ENCODE results near the gene RBMS3.

The RBMS3 gene

GRCh38 chr3:29612536-29612935, 331.7 kb downstream of the RBMS3 start:
- Histone ChIP-seq H3K9me3 (ENCODE audit: control insufficient read depth, low read length) (no peaks in the 10 kb centered on the region), H3K9ac (ENCODE audit: low read length) (no peak overlapping the region), H3K36me3 (ENCODE audit: control insufficient read depth, insufficient read depth, low read length) (no peaks in the 10 kb centered on the region), H3K4me3 (ENCODE audit: low read length) (no peak overlapping the region), H3K4me1 (ENCODE audit: control insufficient read depth, insufficient read depth, low read length) (no peaks in the 10 kb centered on the region), H3K27me3 (ENCODE audit: control insufficient read depth, insufficient read depth, low read length) (no peaks in the 10 kb centered on the region)

DNA sequence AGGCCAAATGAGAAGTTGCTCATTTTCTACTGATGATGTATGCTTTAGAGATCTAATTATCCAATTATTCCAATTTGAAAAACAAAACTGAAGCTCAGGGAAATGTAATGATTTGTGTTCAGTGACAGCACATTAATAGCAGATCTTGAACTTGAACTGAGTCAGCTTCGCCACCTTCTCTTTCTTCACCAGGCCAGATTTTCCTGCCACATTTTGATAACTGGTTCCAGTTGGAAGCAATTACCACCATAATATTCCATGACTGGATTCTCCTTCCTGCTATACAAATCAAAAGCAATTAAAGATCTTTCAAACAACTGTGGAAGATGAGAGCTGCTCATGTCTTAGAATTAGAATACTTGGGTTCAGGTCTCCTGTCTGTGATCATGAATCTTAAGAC, 334.1 kb downstream of the RBMS3 start:
- H3K4me1 ChIP-seq (ENCODE audit: control insufficient read depth, insufficient read depth, low read length), result no peaks in the 10 kb centered on the region
- no peaks in the 10 kb centered on the region for H3K27me3 ChIP-seq (ENCODE audit: control insufficient read depth, insufficient read depth, low read length)
- H3K36me3 ChIP-seq (ENCODE audit: control insufficient read depth, insufficient read depth, low read length), result no peaks in the 10 kb centered on the region
- no peak overlapping the region for H3K4me3 ChIP-seq (ENCODE audit: low read length)
- H3K9ac ChIP-seq (ENCODE audit: low read length), result no peak overlapping the region
- no peaks in the 10 kb centered on the region for H3K9me3 ChIP-seq (ENCODE audit: control insufficient read depth, low read length)

DNA sequence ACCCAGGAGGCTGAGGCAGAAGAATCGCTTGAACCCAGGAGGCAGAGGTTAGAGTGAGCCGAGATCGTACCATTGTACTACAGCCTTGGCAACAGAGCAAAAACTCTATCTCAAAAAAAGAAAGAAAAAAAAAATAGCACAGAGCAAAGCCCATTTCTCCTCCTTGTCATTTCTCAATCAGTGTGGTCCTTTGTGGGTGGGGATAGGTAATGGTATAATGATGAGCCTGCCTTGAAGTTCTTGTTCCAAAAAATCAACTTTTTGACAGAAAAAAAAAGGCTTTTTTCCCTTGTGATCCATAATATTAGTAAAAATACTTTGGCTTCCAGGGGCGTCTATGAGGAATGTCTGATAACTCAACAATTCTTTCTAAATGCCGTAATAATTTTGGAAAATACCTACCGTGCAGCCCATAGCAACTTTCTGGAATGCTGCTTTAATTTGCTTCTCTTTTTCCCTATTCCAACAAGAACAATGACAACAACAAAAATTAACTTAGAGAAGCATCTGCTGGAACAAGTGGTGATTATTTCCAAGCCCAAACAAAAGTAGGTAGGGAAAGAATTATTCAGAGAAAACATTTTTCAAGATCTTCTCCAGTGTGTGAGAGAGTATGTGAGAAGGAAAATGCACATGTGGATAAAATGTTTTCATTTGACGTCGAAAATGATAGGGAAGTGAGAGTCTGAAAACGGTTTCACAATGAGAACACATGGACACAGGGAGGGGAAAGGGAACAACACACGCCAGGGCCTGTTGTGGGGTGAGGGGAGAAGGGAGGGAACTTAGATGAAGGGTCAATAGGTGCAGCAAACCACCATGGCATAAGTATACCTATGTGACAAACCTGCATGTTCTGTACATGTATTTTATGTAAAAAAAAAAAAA, 337.8 kb downstream of the RBMS3 start:
- H3K9ac ChIP-seq (ENCODE audit: low read length), result no peak overlapping the region
- H3K4me1 ChIP-seq (ENCODE audit: control insufficient read depth, insufficient read depth, low read length), result no peaks in the 10 kb centered on the region
- no peaks in the 10 kb centered on the region for H3K27me3 ChIP-seq (ENCODE audit: control insufficient read depth, insufficient read depth, low read length)
- no peaks in the 10 kb centered on the region for H3K9me3 ChIP-seq (ENCODE audit: control insufficient read depth, low read length)
- H3K4me3 ChIP-seq (ENCODE audit: low read length), result no peak overlapping the region
- H3K36me3 ChIP-seq (ENCODE audit: control insufficient read depth, insufficient read depth, low read length), result no peaks in the 10 kb centered on the region

DNA sequence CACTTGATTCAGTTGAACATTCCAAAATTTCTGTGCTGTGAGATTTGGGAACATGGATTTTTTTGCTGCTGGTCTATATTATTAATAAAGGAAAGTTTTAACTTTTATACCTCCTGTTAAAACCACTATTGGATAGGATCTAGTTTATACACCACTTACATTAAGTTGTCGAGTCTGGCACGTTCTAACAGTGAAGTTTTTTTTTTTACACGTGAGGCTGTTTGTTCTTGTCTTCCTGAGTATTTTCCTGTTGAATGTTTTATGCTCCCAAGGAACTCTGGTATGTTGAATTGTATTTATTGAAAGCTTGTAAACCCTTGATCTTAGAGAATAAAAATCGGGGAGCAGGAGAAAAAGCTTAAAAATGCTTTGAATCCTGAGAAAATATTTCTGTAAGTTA, 338.8 kb downstream of the RBMS3 start:
- no peaks in the 10 kb centered on the region for H3K4me1 ChIP-seq (ENCODE audit: control insufficient read depth, insufficient read depth, low read length)
- H3K27me3 ChIP-seq (ENCODE audit: control insufficient read depth, insufficient read depth, low read length), result no peaks in the 10 kb centered on the region
- no peak overlapping the region for H3K9ac ChIP-seq (ENCODE audit: low read length)
- H3K4me3 ChIP-seq (ENCODE audit: low read length), result no peak overlapping the region
- no peaks in the 10 kb centered on the region for H3K36me3 ChIP-seq (ENCODE audit: control insufficient read depth, insufficient read depth, low read length)
- no peaks in the 10 kb centered on the region for H3K9me3 ChIP-seq (ENCODE audit: control insufficient read depth, low read length)

DNA sequence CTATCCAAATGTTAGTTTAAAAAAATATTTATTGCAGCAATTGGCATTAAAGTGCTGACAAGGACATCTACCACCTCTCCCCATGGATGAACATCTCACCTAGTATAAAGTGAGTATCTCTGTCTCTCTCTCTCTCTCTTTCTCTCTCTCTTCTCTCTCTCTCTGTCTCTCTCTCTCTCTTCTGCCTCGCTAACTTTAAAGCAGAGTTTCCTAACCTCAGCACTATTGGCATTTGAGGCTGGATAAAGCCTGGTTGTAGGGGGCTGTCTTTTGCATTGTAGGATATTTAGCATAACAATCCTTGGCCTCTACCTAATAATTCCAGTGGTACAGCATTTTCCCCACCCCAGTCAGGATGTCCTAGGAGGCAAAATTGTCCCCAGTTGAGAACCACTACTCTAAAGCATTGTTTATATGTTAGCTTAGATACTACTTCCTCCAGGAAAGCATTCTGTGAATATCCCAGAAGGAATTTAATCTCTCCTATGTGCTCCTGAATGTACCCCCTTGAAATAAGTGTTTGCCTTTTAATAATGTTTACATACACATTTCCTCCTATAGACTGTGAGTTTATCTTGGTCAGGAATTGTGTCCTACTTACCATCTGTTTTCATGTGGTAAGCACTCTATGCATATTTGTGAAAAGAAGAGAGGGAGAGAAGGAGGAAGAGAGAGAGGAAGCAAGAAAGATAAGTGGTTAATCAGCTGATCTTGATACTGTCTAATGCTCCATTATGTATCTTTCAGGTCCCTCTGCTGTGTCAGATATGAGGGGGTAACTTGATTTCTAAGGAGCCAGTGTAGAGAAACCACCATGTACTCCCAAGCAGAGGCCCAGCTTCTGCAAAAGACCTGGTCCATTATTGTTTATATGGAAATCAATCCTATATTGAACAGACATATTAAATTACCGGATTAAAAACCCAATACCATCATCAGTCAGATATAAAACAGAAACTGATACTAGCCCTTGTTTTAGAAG, 346.6 kb downstream of the RBMS3 start:
- no peaks in the 10 kb centered on the region for H3K27me3 ChIP-seq (ENCODE audit: control insufficient read depth, insufficient read depth, low read length)
- H3K4me3 ChIP-seq (ENCODE audit: low read length), result no peak overlapping the region
- no peaks in the 10 kb centered on the region for H3K9me3 ChIP-seq (ENCODE audit: control insufficient read depth, low read length)
- no peaks in the 10 kb centered on the region for H3K36me3 ChIP-seq (ENCODE audit: control insufficient read depth, insufficient read depth, low read length)
- no peaks in the 10 kb centered on the region for H3K4me1 ChIP-seq (ENCODE audit: control insufficient read depth, insufficient read depth, low read length)
- H3K9ac ChIP-seq (ENCODE audit: low read length), result no peak overlapping the region

- Histone ChIP-seq H3K27me3 (ENCODE audit: control insufficient read depth, insufficient read depth, low read length) (no peaks in the 10 kb centered on the region), H3K9me3 (ENCODE audit: control insufficient read depth, low read length) (no peaks in the 10 kb centered on the region), H3K4me1 (ENCODE audit: control insufficient read depth, insufficient read depth, low read length) (no peaks in the 10 kb centered on the region), H3K4me3 (ENCODE audit: low read length) (no peak overlapping the region), H3K36me3 (ENCODE audit: control insufficient read depth, insufficient read depth, low read length) (no peaks in the 10 kb centered on the region), H3K9ac (ENCODE audit: low read length) (no peak overlapping the region)
These were observed 347.9 kb downstream of the RBMS3 start for GRCh38 chr3:29628795-29629194.

DNA sequence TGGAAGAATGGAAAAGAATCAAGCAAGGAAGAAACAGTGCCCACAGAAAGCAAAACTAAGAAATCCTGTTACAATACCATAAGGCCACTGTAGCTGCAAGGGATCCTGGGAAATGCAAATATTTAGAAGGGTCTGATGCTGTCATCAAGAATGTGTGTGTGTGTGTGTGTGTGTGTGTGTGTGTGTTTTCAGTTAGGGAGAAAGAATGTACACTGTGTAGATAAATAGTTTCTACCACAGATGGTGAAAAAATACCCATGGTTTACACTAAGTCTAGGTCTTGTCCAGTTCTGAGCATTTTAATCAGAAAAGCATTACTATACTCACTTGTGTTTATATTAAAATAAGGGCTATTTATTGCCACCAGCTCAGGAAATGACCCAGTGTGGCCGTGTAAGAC, 355.0 kb downstream of the RBMS3 start:
- Histone ChIP-seq H3K9ac (ENCODE audit: low read length) (no peak overlapping the region), H3K27me3 (ENCODE audit: control insufficient read depth, insufficient read depth, low read length) (no peaks in the 10 kb centered on the region), H3K4me1 (ENCODE audit: control insufficient read depth, insufficient read depth, low read length) (no peaks in the 10 kb centered on the region), H3K4me3 (ENCODE audit: low read length) (no peak overlapping the region), H3K36me3 (ENCODE audit: control insufficient read depth, insufficient read depth, low read length) (no peaks in the 10 kb centered on the region), H3K9me3 (ENCODE audit: control insufficient read depth, low read length) (no peaks in the 10 kb centered on the region)

GRCh38 chr3:29637068-29637467, 356.2 kb downstream of the RBMS3 start:
- H3K4me3 ChIP-seq (ENCODE audit: low read length), result no peak overlapping the region
- H3K9me3 ChIP-seq (ENCODE audit: control insufficient read depth, low read length), result no peaks in the 10 kb centered on the region
- H3K36me3 ChIP-seq (ENCODE audit: control insufficient read depth, insufficient read depth, low read length), result no peaks in the 10 kb centered on the region
- no peak overlapping the region for H3K9ac ChIP-seq (ENCODE audit: low read length)
- H3K4me1 ChIP-seq (ENCODE audit: control insufficient read depth, insufficient read depth, low read length), result no peaks in the 10 kb centered on the region
- H3K27me3 ChIP-seq (ENCODE audit: control insufficient read depth, insufficient read depth, low read length), result no peaks in the 10 kb centered on the region

DNA sequence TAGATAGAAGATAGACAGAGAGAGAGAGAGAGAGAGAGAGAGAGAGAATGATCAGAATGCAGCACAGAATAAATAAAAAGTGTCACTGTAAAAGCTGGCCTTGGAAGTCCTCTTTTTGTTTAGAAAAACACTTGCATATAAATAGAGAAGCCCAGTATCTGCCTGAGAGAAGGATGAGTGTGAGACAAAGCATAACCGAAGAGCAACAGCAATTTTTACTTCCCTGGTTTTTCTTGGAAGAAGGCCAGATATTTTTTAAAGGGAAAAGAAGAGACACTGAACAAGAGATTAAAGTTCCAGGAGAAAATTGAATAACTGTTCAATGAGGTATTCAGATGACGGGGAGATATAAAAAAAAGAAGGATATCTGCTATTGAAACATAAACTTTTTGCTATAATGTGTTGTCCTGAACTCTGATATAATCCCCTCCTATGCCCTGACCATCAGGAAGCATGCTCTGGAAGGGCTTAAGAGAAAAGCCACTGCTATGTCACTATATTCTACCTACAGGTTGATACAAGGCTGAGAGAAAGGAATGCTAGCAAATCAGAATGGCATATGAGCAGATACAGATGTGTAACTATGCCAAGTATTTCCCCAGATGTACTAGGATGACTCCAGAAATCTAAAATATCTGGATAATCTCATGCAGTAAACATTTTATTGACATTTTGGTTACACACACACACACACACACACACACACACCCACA, 358.9 kb downstream of the RBMS3 start:
- Histone ChIP-seq H3K9me3 (ENCODE audit: control insufficient read depth, low read length) (no peaks in the 10 kb centered on the region), H3K36me3 (ENCODE audit: control insufficient read depth, insufficient read depth, low read length) (no peaks in the 10 kb centered on the region), H3K4me3 (ENCODE audit: low read length) (no peak overlapping the region), H3K9ac (ENCODE audit: low read length) (no peak overlapping the region), H3K27me3 (ENCODE audit: control insufficient read depth, insufficient read depth, low read length) (no peaks in the 10 kb centered on the region), H3K4me1 (ENCODE audit: control insufficient read depth, insufficient read depth, low read length) (no peaks in the 10 kb centered on the region)

GRCh38 chr3:29642393-29643033, 361.6 kb downstream of the RBMS3 start:
- Histone ChIP-seq H3K4me3 (ENCODE audit: low read length) (no peak overlapping the region), H3K9ac (ENCODE audit: low read length) (no peak overlapping the region), H3K27me3 (ENCODE audit: control insufficient read depth, insufficient read depth, low read length) (no peaks in the 10 kb centered on the region), H3K4me1 (ENCODE audit: control insufficient read depth, insufficient read depth, low read length) (no peaks in the 10 kb centered on the region), H3K36me3 (ENCODE audit: control insufficient read depth, insufficient read depth, low read length) (no peaks in the 10 kb centered on the region), H3K9me3 (ENCODE audit: control insufficient read depth, low read length) (no peaks in the 10 kb centered on the region)

DNA sequence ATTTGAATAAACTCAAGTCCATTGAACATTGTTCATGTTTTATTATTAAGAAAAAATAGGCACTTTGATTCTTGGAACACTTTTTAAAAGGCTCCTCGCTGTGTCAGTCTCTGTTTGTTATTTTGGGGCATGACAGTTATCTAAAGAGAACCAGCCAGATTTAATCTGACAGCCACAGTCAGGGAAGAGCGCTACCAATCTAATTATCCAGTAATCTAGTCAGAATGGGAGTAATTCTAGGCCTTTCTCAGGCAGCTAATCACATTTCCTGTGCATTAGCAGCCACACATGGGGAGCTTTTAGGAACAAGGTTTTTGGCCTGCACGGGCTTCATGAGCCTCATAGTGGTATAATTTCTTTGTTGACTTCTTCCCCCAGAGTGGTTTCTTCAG, 362.2 kb downstream of the RBMS3 start:
- Histone ChIP-seq H3K36me3 (ENCODE audit: control insufficient read depth, insufficient read depth, low read length) (no peaks in the 10 kb centered on the region), H3K4me1 (ENCODE audit: control insufficient read depth, insufficient read depth, low read length) (no peaks in the 10 kb centered on the region), H3K27me3 (ENCODE audit: control insufficient read depth, insufficient read depth, low read length) (no peaks in the 10 kb centered on the region), H3K9ac (ENCODE audit: low read length) (no peak overlapping the region), H3K4me3 (ENCODE audit: low read length) (no peak overlapping the region), H3K9me3 (ENCODE audit: control insufficient read depth, low read length) (no peaks in the 10 kb centered on the region)

Data from mucosa of stomach (tissue), 1 donor.